GM19324 (cell line): ENCODE results near the gene HUS1B.

Experiments used
- ATAC-seq: cut with Tn5 transposase; IDR thresholded peaks from one replicate; pipeline ENCODE4 v1.9.1; 2021; ENCODE audit warnings: mild to moderate bottlenecking, moderate library complexity; ENCODE audit not compliant: unreplicated experiment, low FRiP score

HUS1B gene

DNA sequence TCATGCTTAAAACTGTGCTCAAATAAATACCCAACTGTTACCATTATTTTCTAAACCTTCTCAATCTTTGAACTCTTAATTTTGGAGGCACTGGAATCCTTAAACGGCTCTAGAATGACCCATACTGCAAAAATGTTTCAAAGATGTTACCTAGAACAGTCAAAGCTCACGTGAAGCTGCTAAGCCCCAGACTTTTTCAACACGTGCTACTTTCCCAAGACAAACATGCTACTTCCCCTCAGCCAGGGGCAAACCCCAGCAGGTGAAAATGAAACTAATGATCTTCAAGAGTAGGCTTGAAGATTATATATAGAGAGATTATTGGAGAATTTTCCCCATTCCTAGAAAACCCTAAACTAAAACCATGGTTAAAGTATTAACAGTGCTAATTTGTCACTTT, 28.1 kb downstream of the HUS1B start:
- no peak for ATAC-seq

DNA sequence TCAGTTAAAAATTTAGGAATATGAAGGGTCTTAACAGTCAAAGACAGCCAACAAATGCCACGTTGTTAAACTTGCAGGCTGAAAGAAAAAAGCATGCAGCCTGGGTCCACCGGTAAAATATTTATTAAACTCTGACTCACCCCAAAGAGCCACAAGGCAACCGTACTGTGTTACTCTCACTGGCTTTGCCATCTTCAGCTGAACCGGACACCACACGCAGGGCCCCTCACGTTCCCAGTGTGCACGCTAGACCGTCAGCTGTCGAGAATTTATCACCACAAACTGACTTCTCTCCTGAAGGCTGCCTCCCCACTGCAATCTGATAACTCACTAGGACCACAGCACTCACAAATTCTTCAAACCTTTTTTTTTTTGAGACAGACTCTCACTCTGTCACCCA, 30.7 kb downstream of the HUS1B start:
- ATAC-seq = no peak

DNA sequence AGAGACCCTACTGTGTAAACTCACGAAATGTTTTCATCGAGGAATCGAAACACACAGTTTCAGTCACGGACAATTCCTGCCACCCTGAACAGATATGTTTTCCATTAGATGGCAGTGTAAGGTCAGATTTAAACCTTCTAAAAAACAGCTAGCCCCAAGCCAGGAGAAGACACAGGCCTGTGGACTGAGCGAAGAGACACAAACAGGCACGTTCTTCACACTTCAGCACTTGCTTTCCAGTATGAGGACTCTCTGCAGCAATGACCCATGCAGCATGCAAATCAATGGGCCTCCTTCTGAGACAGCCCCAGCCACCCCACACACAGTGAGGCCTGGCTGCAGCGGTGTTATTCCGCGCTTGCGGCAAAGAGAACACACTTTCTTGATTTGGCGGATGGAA, 31.9 kb downstream of the HUS1B start:
- no peak for ATAC-seq

DNA sequence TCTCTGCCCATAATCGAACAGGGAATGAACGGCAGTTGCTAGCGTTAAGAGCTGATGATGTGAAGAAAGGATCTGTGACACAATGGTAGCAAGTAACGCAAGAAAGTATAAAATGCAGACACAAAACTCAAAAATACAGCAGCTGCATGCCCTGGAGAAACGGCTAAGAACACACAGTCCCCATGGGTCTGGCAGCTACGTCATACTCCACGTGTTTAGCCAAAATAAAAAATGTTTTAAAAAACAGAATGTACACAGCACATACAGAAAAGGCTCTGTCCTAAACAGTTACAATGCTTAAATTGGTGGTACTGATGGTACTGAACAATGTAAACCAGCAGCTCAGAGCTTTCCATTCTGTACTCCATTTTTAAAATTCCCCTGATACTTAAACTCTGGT, 34.4 kb downstream of the HUS1B start:
- no peak for ATAC-seq

DNA sequence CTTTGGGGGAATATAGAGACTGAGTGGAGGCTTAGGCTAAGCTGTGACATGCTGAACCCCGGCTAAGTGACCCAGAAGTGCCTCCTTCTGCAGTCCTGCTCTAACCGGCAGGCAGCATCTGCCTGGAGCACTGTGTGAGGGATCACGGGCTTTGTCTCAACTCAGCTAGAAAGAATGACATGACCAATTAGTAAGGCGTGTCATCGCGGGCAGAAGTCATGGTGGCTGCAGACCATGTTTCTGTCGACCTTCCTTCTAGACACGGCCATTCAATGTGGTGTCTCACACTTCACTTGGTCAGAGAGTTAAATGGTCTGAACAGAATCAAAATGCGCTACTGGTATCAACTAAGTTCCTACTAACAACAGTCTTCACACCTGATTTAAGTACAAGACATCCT, 35.0 kb downstream of the HUS1B start:
- no peak for ATAC-seq

DNA sequence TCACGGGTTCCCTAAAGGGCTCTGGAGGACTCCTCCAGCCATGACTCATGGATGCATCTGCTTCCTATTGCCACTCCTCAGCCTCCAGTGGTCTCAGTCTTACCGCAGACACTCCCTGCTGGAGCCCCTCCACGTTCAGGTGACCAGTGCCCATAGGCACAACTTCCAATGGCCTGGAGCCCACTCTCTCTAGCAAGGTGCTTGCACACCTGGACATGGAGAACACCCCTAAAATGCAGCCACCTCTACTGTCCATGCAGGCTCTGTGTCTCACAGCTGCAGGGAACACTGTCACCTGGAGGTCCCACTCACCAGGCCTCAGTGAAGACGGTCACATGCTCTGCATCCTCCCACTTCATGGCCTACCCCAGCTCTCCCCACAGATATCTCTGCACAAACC, 36.0 kb downstream of the HUS1B start:
- no peak for ATAC-seq

DNA sequence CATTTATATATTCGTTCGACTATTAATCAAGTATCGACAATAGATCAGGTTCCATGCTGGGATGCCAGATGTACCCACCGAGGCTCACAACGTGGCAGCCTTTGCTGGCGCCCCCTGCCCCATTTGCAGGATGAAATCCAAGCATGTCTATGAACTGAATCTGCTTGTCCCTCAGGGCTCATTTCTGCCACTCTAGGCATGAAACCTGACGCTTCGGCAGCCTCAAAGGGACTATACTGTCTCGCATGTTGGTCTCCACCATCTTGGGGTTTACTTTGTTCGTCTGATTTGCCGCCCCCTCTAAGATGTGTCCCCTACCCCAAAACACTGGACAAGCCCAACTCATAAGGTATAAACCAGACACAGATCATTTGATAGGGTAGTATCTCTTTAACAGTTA, 36.7 kb downstream of the HUS1B start:
- ATAC-seq = no peak

DNA sequence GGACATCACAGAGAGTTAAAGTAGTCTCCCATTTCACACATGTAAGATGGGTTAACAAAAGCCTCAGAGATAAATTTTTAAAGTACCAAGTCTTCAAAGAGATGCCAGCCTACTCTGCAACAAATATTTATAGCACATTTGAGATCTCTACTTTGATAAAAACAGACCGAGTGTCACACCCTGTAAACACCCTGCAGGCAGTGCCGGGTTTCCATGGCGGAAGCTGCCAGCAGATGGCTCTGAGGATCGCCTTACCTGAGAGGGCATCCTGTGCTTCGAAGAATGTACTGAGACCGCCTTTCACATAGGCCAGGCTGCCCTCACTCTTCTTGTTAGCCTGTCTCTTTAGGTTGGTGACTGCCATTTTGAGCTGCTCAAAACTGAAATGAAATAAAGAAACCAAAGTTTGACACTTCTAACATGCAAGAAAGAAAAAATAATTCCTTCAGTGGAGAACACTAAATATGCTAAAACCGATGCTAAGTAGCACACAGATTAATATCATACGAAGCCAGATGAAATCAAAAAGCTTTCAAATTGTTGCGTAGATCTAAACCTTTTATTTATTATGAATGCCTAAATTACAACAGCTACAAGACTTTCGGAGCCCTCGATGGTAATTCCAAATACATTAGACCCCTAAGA, 39.3 kb downstream of the HUS1B start:
- no peak for ATAC-seq

DNA sequence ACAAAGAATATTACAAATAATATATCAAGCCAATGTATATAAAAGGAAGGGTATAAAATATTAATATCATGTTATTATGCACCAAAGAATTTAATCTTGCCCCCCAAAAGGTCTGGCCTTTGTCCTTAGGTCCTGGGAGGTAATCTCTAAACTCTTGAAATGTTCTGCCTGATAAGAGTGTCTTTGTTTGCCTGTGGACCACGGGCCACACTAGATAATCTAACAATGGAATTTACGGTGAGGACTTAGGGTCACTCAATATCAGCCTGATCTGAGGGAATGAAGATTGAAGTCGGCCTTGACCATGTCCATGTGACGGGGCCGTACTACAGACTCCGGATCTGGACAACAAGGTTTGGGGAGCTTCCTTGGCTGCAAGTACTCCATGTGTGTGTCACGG, 42.9 kb downstream of the HUS1B start:
- ATAC-seq = no peak

DNA sequence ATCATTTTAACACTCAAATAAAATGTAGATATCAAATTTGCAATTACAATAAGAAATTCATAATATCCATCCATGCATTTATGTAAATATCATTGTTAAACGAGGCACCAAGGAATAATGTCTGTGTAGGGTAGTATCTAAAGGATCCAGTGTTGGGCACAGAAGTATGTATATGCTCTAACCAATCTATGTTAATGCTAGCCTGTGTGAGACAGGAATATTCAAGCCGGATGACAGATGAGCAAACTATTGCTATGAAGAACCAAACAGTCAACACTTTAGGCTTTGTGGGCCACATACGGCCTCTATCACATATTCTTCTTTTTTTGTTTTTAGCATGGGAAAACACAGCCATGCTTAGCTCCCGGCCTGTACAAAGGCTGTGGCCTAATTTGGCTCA, 45.0 kb downstream of the HUS1B start:
- ATAC-seq = no peak

DNA sequence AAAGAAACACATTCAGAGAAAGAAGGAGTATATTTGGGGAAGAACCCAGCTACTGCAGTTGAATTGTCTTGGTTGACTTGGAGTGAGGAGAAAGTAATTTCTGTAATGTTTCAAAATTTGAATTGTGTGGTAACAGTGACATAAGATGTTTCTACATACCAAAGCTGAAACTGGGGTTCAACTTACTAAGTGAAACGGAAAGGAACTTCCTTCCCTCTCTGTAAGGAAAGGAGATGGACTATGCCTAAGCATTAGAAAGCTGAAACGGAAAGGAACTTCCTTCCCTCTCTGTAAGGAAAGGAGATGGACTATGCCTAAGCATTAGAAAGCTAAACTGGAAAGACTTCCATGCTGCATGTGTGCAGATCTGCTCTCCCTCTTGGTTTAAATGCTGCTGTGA, 46.0 kb downstream of the HUS1B start:
- ATAC-seq = no peak

DNA sequence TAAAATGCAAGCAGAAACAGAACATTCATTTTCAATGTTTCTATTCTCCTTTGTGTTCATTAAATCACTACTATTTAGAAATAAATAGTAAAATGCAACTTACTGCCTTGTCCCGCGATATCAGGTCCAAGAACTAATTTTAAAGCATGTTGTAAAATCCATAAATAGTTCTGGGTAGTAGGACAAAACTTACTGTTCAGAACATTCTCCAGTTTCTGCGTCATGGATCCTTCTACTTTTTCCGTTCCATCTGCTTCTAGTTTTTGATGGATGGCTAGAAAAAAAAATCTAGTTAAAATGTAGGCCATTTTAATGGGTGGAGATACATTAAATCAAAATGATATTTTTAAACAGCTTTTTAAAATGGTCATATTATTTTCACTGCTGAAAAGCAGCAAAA, 47.0 kb downstream of the HUS1B start:
- no peak for ATAC-seq

DNA sequence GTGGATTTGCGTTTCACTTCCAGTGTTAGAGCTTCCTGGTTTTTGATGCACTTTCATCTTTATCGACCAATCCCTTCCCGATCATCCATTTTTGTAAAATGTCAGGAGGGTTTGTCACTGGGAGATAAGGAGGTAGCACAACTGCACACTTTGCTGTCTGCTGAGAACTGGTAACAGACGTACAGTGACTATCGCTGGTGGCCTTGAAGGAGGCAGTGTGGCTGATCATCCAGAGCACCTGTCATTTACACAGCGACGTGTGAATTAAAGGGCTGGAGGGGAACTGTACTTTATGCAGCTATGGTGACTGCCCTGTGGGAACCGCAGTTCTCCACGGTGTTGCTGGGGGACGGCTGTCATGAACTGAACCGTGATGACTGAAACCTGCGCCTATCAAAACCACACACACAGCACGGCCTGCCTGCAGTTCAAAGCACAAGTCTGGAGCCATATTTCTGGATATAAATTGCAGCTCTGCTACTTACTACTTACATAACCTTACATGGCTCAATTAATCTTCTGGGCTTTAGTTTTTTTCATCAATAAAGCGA, 50.0 kb downstream of the HUS1B start:
- no peak for ATAC-seq
